Myocyte (in vitro differentiated cells): ENCODE measurements around the gene PIAS2. TPM values are rescaled to one million over a fixed set of nuclear protein-coding genes. Genes with fewer than 3 reads are reported as not detected.

ENCODE experiments used
- DNase-seq: peaks from one replicate; pipeline ENCODE4 v3.0.0-alpha.2; 2012; ENCODE audit warnings: low read depth
- total RNA-seq: library from RNA; depleted of rRNA; stranded (reverse); fragments of >200 nt; gene quantifications from 2 replicates; pipeline ENCODE4 v1.2.3, GENCODE V29; 2014

PIAS2 gene
- total RNA-seq, 1 donor from 2014 or later = 38.9 TPM

GRCh38 chr18:46764586-46764985 lies 152.7 kb downstream of the PIAS2 start:
- no peak for DNase-seq

DNA sequence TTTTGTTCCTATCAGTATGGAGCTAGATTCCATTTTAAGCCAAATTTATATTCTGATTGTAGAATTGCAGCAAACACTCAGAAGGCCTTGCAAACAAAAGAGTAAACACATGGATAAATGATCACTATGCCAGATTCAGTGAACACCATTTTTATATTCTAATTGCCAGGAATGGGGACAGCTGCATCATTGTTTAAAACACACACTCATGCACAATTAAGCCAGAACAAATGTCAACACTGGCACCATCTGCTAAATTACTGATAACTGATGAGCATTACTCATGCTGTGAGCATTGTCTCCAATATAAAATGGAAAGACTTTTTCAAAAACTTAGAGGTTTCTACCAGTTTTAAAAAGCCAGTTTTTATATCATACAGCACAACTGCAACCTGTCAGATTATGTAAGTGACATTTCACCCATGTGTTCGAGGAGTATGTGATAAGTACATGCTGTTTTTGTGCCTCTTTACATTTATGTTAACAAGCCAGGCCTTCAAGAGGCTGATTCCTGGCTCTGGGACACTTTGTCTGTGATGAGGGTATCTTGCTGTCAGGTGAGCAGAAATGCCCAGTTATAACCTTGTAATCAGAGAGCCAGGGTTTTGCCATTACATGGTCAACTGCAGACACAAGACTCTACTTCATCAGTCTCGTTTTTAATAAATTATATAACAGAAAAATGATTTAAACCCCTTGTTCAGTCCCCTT lies 156.1 kb downstream of the PIAS2 start:
- DNase-seq = peak; percentile 50

DNA sequence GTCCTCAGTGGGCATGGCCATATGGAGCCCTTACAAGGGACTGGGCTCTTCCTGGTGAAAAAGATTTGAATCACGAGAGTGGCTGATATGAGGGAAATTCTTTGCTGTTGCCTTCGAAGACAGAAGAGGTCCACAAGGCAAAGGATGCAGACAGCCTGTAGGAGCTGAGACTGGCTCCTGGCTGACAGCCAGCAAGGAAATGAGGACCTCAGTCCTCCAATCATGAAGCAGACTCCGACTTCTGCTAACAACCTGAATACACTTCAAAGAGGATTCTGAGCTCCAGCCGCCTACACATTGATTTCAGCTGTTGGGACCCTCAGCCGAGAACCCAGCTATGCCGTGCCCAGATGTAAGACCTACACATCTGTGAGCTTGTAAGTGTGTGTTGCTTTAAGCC lies 157.4 kb downstream of the PIAS2 start:
- no peak for DNase-seq

DNA sequence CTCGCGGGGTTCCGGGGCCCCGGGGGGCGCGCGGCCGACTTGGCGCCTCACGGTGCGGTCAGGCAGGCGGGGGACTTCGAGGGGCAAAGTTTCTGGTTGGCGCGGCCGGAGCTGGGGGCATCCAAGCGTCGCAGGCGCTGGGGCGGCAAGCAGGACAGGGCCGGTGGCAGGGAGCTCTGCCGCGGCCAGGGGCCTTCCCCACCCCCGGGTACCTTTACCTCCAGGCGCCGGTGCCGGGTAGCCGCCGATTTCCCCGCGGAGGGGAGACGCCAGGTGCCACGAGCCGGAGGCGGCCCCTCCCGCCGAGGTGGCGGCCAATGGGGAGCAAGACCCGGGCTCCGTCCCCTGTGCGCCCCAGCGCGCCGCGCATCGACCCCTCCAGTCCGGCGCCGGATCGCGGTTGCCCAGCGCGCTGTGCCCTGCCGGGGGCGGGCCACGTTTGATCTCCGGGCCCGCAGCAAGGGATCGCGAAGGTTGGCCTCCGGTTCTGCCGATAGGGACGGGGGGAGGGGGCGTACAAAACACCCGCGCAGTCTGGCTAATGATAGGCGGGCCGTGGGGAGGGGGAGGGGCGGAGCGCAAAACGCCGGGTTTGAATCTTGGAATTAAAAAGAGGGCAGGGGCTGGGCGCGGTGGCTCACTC lies 160.6 kb downstream of the PIAS2 start, which contains the start of gene ST8SIA5:
ST8SIA5 (minus strand) TSS at position 495 of the 643 bp plus-strand sequence. CDS start 545 bp downstream, outside the sequence.
- DNase-seq = peak; percentile 53

GRCh38 chr18:46756025-46756558 lies 161.2 kb downstream of the PIAS2 start:
- DNase-seq = peak; percentile 10

GRCh38 chr18:46755315-46756024 lies 161.8 kb downstream of the PIAS2 start:
- no peak for DNase-seq

DNA sequence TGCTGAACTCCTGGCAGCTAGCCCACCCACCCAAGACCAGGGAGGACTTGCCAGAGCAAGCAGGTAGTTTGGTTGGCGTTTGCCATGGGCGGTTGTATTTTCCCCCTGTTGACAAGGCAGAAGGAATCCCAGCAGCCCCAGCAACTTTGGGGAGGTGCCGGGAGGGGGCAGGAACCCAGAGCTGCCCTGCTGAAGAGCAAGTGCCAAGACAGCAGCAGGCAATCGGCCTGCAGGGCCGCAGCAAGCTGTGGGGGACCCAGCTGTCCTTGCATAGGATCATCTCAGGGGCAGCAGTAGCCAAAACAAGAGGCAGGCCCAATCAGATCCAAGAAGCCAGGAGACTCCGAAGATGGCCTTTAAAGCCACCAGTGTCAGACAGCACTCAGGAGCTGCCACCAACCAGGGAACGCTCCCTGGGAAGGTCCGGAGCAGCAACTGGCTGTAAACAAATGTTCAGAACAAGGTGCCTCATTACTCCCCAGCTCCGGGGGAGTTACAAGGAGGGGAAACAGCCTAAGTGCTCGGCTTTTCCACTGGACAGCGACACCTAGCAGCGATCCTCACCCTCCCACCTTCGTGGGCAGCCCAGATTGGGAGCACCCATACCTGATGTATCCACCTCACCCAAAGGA lies 162.5 kb downstream of the PIAS2 start:
- peak; percentile 15 for DNase-seq

- no peak for DNase-seq
Observed at GRCh38 chr18:46754188-46754587, 163.1 kb downstream of the PIAS2 start.

Other genes starting within 250 kb of the PIAS2 start
- gene ST8SIA5, start 160.5 kb downstream of the PIAS2 start, total RNA-seq = 3.0 and 3.6 TPM in 2 replicates
- gene KATNAL2, start 95 bp upstream of the PIAS2 start, total RNA-seq = 10.4 and 13.9 TPM in 2 replicates
- not detected in 2 replicates for gene ELOA2, start 118.1 kb upstream of the PIAS2 start, total RNA-seq
- gene HDHD2, start 233.0 kb upstream of the PIAS2 start, total RNA-seq = 17.8 and 19.1 TPM in 2 replicates